GM18858 (cell line): ENCODE results near the gene RNF217.

ENCODE experiments used
- ATAC-seq: cut with Tn5 transposase; IDR thresholded peaks from one replicate; pipeline ENCODE4 v1.9.1; 2021; ENCODE audit not compliant: unreplicated experiment

RNF217 gene

DNA sequence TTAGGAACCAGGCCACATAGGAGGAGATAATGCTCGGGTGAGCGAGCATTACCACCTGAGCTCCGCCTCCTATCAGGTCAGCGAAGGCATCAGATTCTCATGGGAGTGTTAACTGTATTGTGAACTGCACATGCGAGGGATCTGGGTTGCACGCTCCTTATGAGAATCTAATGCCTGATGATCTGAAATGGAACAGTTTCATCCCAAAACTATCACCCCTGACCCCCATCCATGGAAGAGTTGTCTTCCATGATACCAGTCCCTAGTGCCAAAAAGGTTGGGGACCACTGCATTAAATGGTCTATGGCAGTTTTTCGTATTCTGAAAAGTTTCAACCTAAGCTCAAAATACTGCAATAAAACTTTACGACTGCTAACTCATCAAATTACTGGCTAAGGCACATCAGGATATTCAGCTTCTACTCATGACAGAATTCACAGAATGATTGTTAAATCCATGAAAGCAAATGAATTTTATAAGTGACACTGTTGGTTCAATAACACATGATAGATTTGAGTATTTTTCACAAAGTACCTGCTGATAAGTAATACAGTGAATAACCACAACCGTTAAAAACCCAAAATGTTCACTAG lies 25.9 kb downstream of the RNF217 start:
- no peak for ATAC-seq

DNA sequence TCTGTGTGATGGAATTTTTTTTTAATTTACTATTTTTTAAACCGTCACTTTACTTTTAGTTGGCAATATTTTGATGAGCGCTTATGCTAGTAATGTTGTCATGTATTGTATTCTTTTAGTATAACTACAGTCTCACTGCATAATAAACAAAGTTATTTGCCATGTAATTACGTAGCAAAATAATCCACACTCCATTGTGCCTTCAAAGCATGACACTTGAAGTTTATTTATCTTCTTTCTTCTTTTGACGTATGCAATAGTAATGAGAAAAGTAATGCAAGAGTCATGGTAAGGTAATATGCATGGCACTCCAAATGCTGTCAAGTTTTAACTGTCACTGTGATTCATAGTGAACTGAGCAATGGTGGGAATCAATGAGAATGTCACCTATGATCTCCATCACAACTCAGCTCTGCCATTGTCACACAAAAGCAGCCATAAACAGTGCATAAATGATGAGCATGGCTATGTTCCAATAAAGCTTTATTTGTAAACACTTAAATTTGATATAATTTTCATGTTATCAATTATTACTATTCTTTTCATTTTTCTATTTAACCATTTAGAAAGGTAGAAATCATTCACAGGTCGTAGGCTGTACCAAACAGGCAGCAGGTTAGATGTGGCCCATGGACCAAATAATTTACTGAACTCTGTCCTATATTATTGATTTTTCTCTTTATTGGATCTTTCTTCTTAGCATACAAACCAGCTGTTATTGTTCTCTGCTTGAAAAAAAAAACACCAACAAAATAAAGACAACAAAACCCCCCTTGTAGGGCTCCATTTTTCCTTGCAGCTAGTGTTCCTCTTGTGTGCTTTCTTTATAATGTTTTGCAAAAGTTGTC lies 27.1 kb downstream of the RNF217 start:
- ATAC-seq: no peak

- no peak for ATAC-seq
Observed at GRCh38 chr6:124990988-124991387, 28.8 kb downstream of the RNF217 start.

DNA sequence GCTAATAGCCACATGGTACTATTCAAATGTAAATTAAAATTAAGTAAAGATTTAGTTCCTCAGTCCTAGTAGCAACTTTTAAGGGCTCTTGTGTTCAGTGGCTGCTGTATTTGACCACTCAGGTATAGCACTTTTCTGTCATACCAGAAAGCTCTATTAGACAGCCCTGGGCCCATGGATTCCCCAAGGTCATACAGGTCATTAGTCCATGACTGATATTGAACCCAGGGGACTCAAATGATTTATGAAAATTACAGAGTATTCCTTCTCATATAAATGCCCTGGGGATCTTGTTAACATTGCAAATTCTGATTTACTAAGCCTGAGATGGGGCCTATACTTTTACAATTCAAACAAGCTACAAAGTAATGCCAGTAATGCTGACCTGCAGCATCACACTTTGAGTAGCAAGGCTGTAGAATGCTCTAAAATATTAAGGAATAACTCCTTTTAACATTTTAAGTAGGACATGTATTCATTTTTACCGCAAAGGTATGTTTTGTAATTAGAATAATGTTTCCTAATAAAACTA lies 29.6 kb downstream of the RNF217 start:
- no peak for ATAC-seq

GRCh38 chr6:124993327-124993726 lies 31.1 kb downstream of the RNF217 start:
- no peak for ATAC-seq

DNA sequence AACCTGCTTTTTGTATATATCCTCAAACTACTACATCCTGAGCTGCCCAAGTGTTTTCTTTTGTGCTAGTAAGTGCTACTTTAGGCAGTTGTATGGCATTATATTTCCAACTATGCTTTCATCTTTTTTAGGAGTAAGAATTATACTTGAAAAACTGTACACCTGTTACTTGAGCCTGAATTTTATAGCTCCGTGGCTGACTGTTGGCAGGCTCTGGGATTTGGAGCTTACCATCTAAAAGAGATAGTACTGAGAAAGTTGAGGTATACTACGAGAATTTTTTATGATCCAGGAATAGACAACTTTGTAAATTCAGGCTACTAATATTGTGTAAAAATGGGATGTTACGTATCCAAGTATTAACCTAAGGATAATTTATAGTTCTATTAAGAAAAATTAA lies 32.4 kb downstream of the RNF217 start:
- no peak for ATAC-seq

GRCh38 chr6:124995131-124995530 lies 32.9 kb downstream of the RNF217 start:
- no peak for ATAC-seq

DNA sequence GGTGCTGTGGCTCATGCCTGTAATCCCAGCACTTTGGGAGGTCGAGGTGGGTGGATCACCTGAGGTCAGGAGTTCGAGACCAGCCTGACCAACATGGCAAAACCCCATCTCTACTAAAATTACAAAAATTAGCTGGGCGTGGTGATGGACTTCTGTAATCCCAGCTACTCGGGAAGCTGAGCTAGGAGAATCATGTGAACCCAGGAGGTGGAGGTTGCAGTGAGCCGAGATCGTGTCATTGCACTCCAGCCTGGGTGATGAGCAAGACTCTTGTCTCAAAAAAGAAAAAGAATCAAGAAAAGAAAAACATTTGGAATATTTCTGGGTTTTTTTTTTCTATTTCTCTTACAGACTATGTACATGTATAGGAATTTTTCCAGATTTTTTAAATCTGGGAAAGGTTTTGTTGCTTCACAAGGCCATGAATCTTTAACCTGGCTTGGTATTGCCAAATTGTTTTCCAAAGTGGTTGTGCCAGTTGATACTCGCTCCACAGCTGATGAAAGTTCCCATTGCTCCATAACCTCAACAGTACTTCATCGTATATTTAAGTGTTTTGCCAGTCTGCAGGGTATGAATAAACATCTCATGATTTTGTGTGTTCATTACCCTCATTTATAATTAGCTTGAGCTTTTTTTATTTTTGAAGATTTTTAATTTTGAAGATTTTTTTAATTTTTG lies 33.5 kb downstream of the RNF217 start:
- ATAC-seq: no peak

DNA sequence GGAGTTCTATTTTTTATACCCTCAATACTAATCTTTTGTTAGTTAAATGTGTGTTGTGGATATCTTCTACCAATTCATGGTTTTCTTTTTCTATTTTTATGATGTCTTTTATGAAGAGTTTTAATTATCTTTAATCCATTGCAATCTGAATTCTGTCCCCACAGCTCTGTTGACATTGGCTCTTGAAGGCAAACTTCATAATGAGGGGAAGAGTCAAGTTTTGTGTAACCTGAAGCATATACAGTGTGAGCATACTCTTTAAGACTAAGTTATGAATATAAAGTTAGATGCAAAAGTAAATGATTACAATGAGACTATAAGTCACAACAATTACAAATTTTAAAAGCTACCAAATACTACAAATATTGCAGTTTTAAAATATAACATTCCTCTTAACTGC lies 34.2 kb downstream of the RNF217 start:
- ATAC-seq: no peak

- ATAC-seq: no peak
Observed at GRCh38 chr6:124997196-124997875, 35.1 kb downstream of the RNF217 start.

DNA sequence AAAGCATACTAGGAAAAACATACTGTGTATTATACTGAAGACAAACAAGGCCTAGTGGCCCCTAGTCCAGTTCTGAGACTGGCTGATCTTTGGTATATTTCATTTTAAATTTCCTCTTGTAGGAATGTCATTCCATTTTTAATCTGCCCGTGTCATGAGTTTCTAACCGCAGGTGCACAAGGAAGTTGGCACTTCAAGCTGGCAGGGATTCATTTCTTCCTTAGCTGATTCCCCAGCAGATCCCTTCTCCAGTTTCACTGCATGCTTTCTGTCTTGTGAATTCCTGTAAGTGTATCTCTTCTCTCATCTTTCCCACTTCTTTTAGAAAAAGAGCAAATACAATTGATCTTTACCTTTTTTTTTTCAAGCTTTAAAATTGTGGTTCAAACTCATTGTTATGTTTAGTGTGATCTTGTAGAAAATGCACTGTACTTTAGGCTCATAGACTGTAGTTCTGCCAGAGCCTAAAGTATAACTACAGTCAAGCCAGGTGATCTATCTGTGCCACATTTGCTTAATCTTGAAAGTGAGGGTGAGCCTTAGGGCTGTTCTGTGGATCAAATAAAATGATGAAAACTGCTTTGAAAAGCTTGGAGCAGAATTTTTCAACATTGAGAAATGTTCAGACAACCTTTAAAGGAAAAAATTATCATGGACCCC lies 37.0 kb downstream of the RNF217 start:
- ATAC-seq: no peak

DNA sequence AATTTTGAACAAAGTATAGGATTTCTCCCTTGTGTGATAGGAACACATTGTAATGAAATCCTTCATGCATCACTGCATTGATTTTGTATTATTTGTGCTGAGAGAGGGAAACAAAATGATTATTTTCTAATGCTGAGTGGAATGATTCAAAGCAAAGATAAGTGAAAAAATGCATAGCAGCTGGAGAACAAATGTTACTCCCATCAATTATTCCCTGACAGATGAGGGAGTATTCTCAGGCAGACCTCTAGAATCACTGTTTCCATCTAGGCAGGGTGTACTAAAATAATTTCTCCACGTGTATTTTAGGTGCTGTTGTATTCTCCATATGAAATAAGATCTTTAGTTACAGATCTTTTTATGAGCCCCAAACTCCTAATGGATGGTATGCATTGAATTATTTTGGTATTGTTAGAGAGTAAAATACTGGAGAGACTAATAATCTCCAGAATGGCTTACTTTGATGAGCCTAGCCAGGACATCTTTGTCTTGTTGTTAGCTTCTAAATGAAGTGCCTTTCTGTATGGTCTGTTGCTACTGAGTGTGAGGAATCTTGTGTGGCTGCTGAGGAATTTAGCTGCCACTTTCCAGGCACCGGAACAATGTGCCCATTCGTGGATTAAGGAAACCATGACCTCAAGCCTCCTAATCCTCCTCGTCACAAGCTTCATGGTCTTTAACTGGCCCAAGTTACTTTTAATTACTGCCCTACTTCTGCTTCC lies 39.6 kb downstream of the RNF217 start:
- ATAC-seq: no peak

GRCh38 chr6:125002406-125002741 lies 40.1 kb downstream of the RNF217 start:
- ATAC-seq: no peak

GRCh38 chr6:125003070-125003469 lies 40.8 kb downstream of the RNF217 start:
- ATAC-seq: no peak

GRCh38 chr6:125004198-125004597 lies 42.0 kb downstream of the RNF217 start:
- ATAC-seq: no peak

- no peak for ATAC-seq
Observed at GRCh38 chr6:125004797-125005595, 42.8 kb downstream of the RNF217 start.

DNA sequence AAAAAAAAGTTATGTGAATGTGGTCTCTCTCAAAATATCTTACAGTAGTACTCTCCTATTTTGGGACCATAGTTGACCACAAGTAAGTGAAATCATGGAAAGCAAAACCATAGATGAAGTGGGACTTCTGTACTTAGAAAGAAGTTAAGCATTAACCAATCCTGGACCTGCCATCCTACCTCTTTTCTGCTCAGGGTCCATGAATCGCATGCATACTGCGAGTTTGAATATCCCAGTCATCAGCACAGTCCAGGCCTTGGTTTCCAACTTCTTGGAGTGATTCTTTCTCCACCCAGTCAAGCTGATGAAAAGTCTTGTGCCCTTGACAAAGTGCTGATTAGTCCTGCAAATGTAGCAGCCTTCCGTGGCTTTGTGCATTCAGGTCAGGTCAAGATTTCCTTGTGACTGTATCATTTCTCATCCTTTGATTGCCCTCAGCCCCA lies 46.0 kb downstream of the RNF217 start:
- ATAC-seq: no peak

DNA sequence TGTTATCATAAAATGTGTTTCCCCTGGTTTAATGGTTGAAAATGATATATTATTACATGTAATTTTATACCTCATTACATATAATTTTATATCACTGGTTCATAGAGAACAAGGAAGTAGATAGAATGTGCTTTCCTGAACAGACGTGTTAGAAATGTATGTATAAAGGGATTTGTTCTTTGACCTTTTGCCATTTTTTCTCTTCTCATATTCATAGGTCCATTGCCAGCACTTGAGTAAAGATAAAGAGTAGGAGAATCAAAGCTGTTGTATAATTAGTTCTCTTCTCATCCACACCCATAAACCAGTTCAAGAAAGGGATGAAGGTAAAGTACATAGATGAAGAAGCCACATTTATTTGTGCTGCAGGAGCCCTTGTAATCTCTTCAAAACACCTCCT lies 46.7 kb downstream of the RNF217 start:
- no peak for ATAC-seq

DNA sequence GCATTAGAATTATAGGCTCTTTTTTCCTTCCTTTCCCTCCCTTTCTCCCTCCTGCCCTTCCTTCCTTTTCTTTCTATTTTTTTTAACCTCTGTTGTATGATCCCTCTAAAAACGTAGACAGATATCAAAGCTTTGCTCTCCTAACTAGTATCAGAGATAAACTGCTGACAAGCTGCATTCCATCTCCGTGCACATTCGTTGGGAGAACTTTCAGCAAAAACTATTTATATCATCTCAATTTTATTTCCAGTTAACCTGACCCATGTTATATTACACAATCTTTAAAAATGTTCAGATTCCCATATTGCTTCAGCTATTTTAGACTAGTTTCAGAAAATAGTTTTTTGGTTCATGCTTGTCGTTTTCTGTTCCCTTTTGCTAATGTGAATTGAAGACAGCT lies 47.3 kb downstream of the RNF217 start:
- ATAC-seq: no peak
